GM12875 (cell line): ENCODE data around the gene CPLX3.

Experiments used
- H3K4me3 ChIP-seq: one replicate; pipeline ENCODE4 v1.5.1; 2011; ENCODE audit warnings: low read depth, low read length, control low read depth
- CTCF ChIP-seq: IDR thresholded peaks from 2 replicates; pipeline ENCODE4 v1.5.1; 2011; ENCODE audit warnings: low read depth, mild to moderate bottlenecking, control low read depth, inconsistent platforms, low read length, moderate library complexity, borderline replicate concordance; ENCODE audit not compliant: insufficient read depth

The CPLX3 gene

GRCh38 chr15:74837482-74838136 lies 11.2 kb downstream of the CPLX3 start:
- H3K4me3 ChIP-seq = no peak overlapping the region
- no peak for TF ChIP-seq CTCF

- no peak overlapping the region for H3K4me3 ChIP-seq
- no peak for TF ChIP-seq CTCF
These were observed 11.7 kb downstream of the CPLX3 start for GRCh38 chr15:74838137-74838516.

GRCh38 chr15:74838746-74839525 lies 12.5 kb downstream of the CPLX3 start:
- TF ChIP-seq CTCF = no peak
- H3K4me3 ChIP-seq = no peak overlapping the region

GRCh38 chr15:74839526-74840395 lies 13.3 kb downstream of the CPLX3 start:
- no peak overlapping the region for H3K4me3 ChIP-seq

GRCh38 chr15:74840851-74841775 lies 14.7 kb downstream of the CPLX3 start:
- no peak for TF ChIP-seq CTCF
- H3K4me3 ChIP-seq = no peak overlapping the region

More at GRCh38 chr15:74839526-74840395, 13.3 kb downstream of the CPLX3 start:
- 0 out of 2 replicates have a peak, but pooled peaks have one; percentile 29 for TF ChIP-seq CTCF

- TF ChIP-seq CTCF = no peak
- peak overlapping the region; percentile 75 for H3K4me3 ChIP-seq
These were observed 15.5 kb downstream of the CPLX3 start for GRCh38 chr15:74841891-74842373.
